K562 (cell line): Measurements from ENCODE around the gene PGBD1. TPM values are rescaled to one million over a fixed set of nuclear protein-coding genes. Genes with fewer than 3 reads are reported as not detected.

Experiments
- BRD4 ChIP-seq: fragments of 200-600 bp; sonication (generic); IDR thresholded peaks from 2 replicates; pipeline ENCODE4 v1.6.1; 2017; ENCODE audit warnings: inconsistent platforms
- CHAMP1 ChIP-seq: fragments of 450-650 bp; IDR thresholded peaks from 2 replicates; pipeline ENCODE4 v1.6.1; 2016; ENCODE audit warnings: mild to moderate bottlenecking
- FOXM1 ChIP-seq, 2 experiments: fragments of 450-650 bp in 1 of 2; sonication (generic) in 1 of 2; formaldehyde crosslinking in 1 of 2; IDR thresholded peaks; 2 replicates each; pipeline versions ENCODE4 v1.6.1 to v1.9.0; 2017 to 2022; ENCODE audit warnings: low read depth in 2 of 2, mild to moderate bottlenecking in 2 of 2, missing genetic modification reagents in 1 of 2, moderate library complexity in 1 of 2
- HMBOX1 ChIP-seq: sonication (generic); IDR thresholded peaks from 2 replicates; pipeline ENCODE4 v1.6.1; 2016
- POLR2AphosphoS5 ChIP-seq: IDR thresholded peaks from 2 replicates; pipeline ENCODE4 v1.6.1; 2011; ENCODE audit warnings: mild to moderate bottlenecking, low read depth, low read length, moderate library complexity; ENCODE audit not compliant: control insufficient read depth, insufficient read depth
- ZBTB11 ChIP-seq, 3 experiments: fragments of 200-800 bp in 1 of 3; fragments of 250-450 bp in 1 of 3; fragments of 450-650 bp in 1 of 3; sonication (Bioruptor Pico) in 1 of 3; sonication (Bioruptor generic) in 1 of 3; formaldehyde crosslinking in 1 of 3; IDR thresholded peaks; 2 replicates each; pipeline versions ENCODE4 v1.6.1 to v1.8.0; 2016 to 2022; ENCODE audit warnings: mild to moderate bottlenecking in 2 of 3, missing genetic modification characterization in 2 of 3, missing compliant biosample characterization in 1 of 3, moderate library complexity in 1 of 3
- ZBTB40 ChIP-seq, 2 experiments: fragments of 450-650 bp in 1 of 2; sonication (generic) in 1 of 2; formaldehyde crosslinking in 1 of 2; IDR thresholded peaks; 2 replicates each; pipeline versions ENCODE4 v1.7.1 to v1.9.0; 2016 to 2022; ENCODE audit warnings: inconsistent platforms in 1 of 2, mild to moderate bottlenecking in 1 of 2, missing genetic modification reagents in 1 of 2
- ZNF354B ChIP-seq: fragments of 250-450 bp; sonication (Bioruptor Pico); IDR thresholded peaks from 2 replicates; pipeline ENCODE4 v1.4.0; 2020
- ZNF408 ChIP-seq: fragments of 250-450 bp; sonication (Bioruptor Pico); IDR thresholded peaks from 2 replicates; pipeline ENCODE4 v1.4.0; 2020; ENCODE audit warnings: low read depth, mild to moderate bottlenecking, moderate library complexity
- polyA plus RNA-seq, 8 experiments: library from polyadenylated mRNA; depleted of rRNA in 4 of 8; stranded (reverse) in 5 of 8; unstranded in 3 of 8; fragments of >200 nt; fragmentation: Nextera tagmentation in 2 of 8; fragmentation: Illumina TruSeq in 1 of 8; extraction: Ambion mirVana in 2 of 8; extraction: Trizol in 1 of 8; gene quantifications; 2 replicates each; pipeline versions ENCODE4 v1.2.1 to v1.2.3, GENCODE V29; 2011 to 2014; ENCODE audit warnings: inconsistent platforms in 1 of 8, missing spikeins in 1 of 8
- total RNA-seq, 7 experiments: library from RNA; depleted of rRNA in 6 of 7; stranded (reverse); fragments of >200 nt in 6 of 7; fragmentation: Illumina TruSeq in 2 of 7; extraction: Trizol in 2 of 7; gene quantifications; 2 replicates each; pipeline versions ENCODE4 v1.2.1 to v1.2.3, GENCODE V29; 2011 to 2021; ENCODE audit warnings: low replicate concordance in 1 of 7

The PGBD1 gene
- total and polyA plus RNA-seq, 9 of the 15 experiments (the other 6 are each of a cell fraction or from before 2014, with no cell fraction given), result 3.3 to 9.0 (median 7.3) TPM

- TF ChIP-seq ZNF408 (CRISPR knock-in tag), result no peak
- TF ChIP-seq POLR2AphosphoS5, result peak; percentile 98
- peak in 1 of 3 experiments; percentile 85; a peak in 2 of 6 replicates for TF ChIP-seq ZBTB11 (CRISPR knock-in tag; IDR thresholded peaks at IDR 0.05)
- TF ChIP-seq ZBTB40 (IDR thresholded peaks at IDR 0.05), result no peak; the same call in 1 of the 2 replicates
- no peak for TF ChIP-seq ZBTB40 (CRISPR knock-in tag; IDR thresholded peaks at IDR 0.05)
- TF ChIP-seq BRD4, result no peak
- TF ChIP-seq CHAMP1, result peak; percentile 94
- peak; percentile 97 for TF ChIP-seq FOXM1 (IDR thresholded peaks at IDR 0.05; ENCODE audit: low read depth)
- TF ChIP-seq FOXM1 (CRISPR knock-in tag; IDR thresholded peaks at IDR 0.05; ENCODE audit: low read depth), result no peak
- 0 out of 2 replicates have a peak, but pooled peaks have one; percentile 46 for TF ChIP-seq ZNF354B (CRISPR knock-in tag)
- peak; percentile 61; the same call in 1 of the 2 replicates for TF ChIP-seq HMBOX1
Observed at GRCh38 chr6:28335040-28335563, 53.7 kb downstream of the PGBD1 start (continued).
